GM19463 (cell line): ENCODE results near the gene LRRC45.

ENCODE experiments used
- ATAC-seq: cut with Tn5 transposase; IDR thresholded peaks from one replicate; pipeline ENCODE4 v1.9.1; 2021; ENCODE audit warnings: mild to moderate bottlenecking, moderate library complexity; ENCODE audit not compliant: unreplicated experiment

Gene LRRC45

GRCh38 chr17:82006468-82007227 is 16.5 kb upstream of the LRRC45 start:
- no peak for ATAC-seq

- no peak for ATAC-seq
These were observed 15.9 kb upstream of the LRRC45 start for GRCh38 chr17:82007228-82007494.

GRCh38 chr17:82007495-82008257 is 15.4 kb upstream of the LRRC45 start:
- no peak for ATAC-seq

GRCh38 chr17:82008258-82008940 is 14.7 kb upstream of the LRRC45 start:
- no peak for ATAC-seq

- no peak for ATAC-seq
These were observed 14.1 kb upstream of the LRRC45 start for GRCh38 chr17:82008941-82009405.

DNA sequence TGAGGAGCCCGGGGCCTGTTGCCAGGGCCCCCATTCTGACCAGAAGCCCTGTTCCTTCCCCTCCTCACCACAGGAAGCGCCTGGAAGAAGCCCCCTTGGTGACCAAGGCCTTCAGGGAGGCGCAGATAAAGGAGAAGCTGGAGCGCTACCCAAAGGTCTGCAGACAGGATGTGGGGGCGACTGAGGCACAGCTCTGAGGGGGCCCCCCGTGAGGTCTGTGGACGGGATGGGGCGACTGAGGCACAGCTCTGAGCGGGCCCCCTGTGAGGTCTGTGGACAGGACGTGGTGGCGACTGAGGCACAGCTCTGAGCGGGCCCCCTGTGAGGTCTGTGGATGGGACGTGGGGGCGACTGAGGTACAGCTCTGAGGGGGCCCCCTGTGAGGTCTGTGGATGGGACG is 13.7 kb upstream of the LRRC45 start:
- ATAC-seq, result no peak

DNA sequence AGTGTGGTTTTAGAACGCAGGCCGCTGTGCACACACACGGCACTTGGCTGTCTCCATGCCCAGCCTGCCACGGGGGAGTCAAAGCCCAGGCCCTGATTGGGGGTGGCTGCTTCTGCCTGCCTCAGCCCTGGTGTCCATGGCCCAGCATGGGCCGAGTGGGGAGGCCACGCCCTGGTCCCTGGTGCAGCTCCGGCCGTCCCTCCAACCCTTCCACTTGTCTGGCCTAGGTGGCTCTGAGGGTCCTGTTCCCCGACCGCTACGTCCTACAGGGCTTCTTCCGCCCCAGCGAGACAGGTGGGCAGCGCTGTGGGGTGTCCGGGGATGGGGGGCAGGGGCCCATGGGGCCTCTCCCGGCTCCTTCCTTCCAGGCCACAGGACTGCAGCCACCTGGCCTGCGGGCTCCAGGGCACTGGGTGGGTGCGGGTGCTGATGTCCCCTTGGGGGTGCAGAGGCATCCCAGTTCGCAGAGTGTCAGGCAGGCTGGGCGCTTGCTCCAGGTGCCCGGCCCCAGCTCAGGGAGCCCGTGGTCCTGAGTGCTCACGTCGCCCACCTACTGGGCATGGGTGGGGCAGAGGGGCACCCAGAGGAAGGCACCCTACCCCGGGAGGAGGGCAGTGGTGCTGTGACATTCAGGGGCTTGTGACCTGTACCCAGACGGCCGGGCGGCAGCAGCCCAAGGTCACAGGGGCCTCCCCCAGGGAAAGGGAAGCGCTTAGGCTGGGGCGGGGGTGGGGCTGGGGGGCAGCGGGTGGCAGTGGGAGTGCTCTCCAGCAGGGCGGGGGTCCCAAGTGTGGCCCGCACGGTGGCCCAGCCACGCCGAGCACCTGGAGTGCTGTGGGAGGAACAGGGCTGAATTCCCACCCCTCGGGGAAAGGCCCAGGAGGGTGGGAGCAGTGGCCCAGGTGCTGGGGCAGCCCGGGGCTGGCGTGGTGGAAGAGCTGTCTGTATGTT is 12.3 kb upstream of the LRRC45 start:
- no peak for ATAC-seq

DNA sequence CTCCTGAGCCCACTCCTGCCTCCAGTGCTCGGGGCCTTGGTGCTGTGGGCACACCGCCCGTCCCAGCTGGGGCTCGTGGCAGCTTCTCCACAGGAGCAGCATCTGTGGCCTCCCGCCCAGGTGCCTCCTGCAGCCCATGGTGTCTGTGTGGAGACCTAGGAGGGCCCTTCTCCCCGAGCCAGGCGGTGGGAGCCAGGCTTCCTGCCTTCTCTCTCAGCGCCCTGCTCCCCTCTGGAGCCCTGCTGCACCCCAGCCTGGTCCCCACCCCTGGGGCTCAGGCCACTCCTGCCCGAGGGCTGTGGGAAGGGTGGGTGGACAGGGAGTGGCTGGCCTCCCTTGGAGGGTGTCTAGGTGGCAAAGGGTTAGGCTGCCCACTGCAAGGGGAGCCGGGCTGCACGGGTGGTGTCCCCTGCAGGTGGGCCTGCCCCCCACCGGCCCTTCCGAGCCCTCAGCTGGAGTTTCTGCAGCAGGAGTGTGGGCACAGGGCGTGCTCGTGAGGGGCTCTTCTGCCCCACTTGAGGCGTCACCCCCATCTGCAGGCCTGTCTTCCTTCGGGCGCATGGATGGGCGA is 11.4 kb upstream of the LRRC45 start:
- no peak for ATAC-seq

GRCh38 chr17:82012261-82012639 is 10.9 kb upstream of the LRRC45 start:
- ATAC-seq, result no peak

DNA sequence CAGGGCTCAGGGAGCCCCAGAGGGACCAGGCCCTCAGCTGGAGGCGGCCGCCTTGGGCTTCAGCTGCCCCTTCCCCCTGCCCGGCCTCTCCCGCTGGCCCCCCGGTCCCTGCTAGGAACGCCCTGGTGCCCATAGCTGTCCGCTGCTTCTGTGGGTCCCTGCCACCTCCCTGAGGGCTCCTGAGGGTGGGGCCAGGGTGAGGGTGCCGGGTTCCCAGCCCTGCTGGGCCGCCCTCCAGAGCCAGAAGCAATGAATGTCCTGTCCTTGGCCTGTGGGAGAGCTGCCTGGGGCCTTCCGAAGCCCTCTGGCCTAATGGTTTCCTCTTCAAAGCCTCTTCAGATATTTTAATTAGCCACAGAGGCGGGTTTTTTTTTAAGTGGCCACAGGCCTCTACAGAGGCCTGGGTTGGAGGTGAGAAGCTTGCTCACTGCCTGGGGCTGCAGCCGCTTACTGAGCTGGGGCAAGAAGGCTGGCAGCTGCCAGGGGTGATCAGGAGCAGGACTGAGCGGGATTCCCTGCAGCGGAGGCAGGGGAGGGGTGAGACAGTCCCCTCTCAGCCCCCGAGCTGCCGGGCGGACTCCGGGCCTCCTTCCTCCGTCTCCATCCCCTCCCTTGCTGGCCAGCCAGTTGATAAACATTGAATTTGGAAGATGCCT is 10.3 kb upstream of the LRRC45 start:
- ATAC-seq, result no peak

DNA sequence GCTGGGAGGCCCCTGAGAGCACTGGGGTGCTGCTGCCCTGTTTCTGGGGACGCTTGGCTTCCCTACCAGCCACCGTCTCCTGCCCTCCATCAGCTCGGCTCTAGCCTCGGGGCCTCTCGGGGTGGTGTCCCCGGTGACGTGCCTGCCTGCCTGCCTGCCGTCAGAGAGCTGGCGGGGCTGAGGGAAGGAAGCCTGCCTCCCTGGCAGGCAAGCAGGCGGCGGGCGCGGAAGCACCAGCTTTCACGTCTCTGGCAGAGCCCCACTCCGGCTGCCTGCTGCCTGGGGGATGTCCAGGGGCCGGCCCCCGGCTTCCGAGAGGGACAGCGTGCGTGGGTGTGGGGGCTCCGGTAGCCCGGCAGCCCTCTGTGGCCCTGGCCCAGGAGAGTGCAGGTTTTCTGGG is 9.8 kb upstream of the LRRC45 start:
- no peak for ATAC-seq

GRCh38 chr17:82013772-82014321 is 9.3 kb upstream of the LRRC45 start:
- no peak for ATAC-seq

GRCh38 chr17:82014432-82014831 is 8.7 kb upstream of the LRRC45 start:
- no peak for ATAC-seq

- no peak for ATAC-seq
These were observed 8.2 kb upstream of the LRRC45 start for GRCh38 chr17:82014971-82015310.

DNA sequence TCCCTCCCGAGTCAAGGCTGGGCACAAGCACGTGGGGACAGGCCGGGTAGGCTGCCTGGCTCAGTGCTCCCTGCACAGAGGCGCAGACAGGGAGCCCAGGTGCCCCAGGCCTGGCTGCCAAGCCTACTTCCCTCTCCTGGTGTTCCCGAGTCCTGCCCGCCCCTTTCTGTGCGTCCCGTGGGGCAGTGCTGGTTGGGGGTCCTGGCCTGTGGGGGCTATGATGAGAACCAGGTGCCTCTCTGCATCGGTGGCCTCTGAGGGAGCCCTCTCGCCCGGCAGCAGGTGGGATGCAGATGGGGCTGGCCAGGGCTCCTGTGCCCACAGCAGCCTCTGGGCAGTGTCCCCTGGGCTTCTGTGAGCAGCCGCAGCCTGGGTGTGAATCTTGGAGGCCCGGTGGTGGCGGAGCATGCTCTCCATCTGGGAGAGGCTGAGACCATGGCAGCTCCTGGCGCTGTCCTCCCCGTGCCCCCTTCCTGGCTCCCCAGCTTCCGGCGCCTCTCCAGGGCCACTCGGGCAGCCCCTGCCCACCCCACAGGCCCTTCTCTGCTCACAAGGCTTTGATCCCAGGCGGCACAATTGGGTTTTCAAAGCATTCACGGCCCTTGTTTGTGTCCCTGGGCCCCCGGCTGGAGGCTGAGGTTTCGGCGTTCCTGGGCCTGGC is 7.7 kb upstream of the LRRC45 start:
- ATAC-seq, result no peak

DNA sequence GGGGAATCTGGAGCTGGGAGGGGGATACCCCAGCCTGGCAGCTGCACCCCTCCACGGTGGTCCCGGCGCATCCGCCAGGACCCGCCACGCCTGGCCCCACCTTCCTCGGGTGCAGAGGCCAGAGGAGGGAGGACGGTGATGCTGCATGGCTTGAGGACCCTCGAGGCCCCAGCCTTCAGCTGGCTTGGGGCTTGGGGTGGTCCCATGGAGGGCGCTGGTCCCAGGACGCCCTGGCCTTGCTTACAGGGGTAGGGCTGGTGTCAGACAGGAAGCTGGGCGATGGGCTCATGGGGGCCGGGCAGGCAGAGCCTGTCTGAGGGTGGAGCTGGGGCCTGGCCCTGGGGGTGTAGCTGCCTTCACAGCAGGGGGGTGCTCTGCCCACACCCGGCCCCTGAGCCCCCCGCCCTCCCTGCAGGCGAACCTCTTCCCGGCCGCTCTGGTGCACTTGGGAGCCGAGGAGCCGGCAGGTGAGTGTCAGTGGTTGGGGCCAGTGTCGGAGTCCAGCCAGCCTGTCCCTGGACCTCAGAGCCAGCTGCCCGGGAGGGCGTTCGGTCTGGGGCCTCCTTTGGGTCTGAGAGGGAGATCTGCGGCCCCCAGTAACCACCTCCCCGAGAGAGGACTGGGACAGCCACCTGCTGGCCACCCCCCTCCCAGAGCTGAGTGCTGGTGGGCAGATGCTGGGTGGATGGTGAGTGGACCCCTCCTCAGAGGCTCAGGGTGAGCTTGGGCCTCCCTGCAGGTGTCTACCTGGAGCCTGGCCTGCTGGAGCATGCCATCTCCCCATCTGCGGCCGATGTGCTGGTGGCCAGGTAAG is 6.8 kb upstream of the LRRC45 start:
- no peak for ATAC-seq

GRCh38 chr17:82016875-82017459 is 6.1 kb upstream of the LRRC45 start:
- no peak for ATAC-seq

DNA sequence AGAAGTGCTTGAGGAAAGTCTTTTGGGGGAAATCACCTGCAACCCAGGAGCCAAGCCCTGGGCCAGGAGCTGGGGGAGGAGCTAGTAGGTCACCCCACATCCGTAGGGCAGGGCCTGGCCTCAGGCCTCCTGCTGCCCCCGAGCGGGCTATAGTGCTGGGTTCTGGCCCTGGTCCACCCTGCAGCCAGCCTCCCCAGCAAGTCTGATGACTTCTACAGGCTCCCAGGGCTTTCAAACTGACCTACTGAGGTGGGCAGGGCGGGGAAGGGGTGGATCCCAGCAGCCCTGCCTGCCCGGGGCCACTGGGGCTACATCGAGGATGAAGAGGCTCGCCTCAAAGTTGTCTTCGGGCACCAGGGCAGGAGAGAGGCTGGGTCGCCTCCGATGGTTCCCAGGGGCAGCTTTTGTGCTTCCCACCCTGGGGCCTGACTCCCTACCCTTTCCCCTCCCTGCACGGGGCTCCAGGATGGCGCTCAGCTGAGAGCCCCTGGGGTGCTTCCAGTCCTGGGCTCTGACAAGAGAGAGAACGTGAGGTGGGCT is 5.4 kb upstream of the LRRC45 start:
- no peak for ATAC-seq
